ENCODE data around the gene CPNE5.

The CPNE5 gene

GRCh38 chr6:36807750-36808149 is 31.5 kb downstream of the CPNE5 start:
- Histone ChIP-seq H3K27ac (replicated peaks) (no peak overlapping the region), H3K4me3 (replicated peaks; ENCODE audit: insufficient read depth, low read length) (no peak overlapping the region), H3K27me3 (ENCODE audit: insufficient read depth, poor library complexity, severe bottlenecking) (peaks cover 8% of the 10 kb centered on the region)
- DNase-seq (ENCODE audit: low read depth in 1 of 2, low spot score in 1 of 2): no peak
- TF ChIP-seq SPI1 (IDR thresholded peaks at IDR 0.05; ENCODE audit: borderline replicate concordance, low read depth) (no peak), REST (IDR thresholded peaks at IDR 0.05; ENCODE audit: insufficient replicate concordance, low read depth) (no peak), GABPA (IDR thresholded peaks at IDR 0.05; ENCODE audit: low read depth) (no peak), POLR2AphosphoS5 (IDR thresholded peaks at IDR 0.05; ENCODE audit: low read depth) (no peak), CTCF (IDR thresholded peaks at IDR 0.05; ENCODE audit: insufficient read depth, low read length) (no peak)

GRCh38 chr6:36807143-36807542 is 32.1 kb downstream of the CPNE5 start:
- peaks cover 8% of the 10 kb centered on the region for H3K27me3 ChIP-seq (ENCODE audit: insufficient read depth, poor library complexity, severe bottlenecking)
- no peak overlapping the region for H3K4me3 ChIP-seq (replicated peaks; ENCODE audit: insufficient read depth, low read length)
- TF ChIP-seq GABPA (IDR thresholded peaks at IDR 0.05; ENCODE audit: low read depth) (no peak), POLR2AphosphoS5 (IDR thresholded peaks at IDR 0.05; ENCODE audit: low read depth) (no peak), REST (IDR thresholded peaks at IDR 0.05; ENCODE audit: insufficient replicate concordance, low read depth) (no peak), CTCF (IDR thresholded peaks at IDR 0.05; ENCODE audit: insufficient read depth, low read length) (no peak), SPI1 (IDR thresholded peaks at IDR 0.05; ENCODE audit: borderline replicate concordance, low read depth) (no peak)
- no peak for DNase-seq (ENCODE audit: low read depth in 1 of 2, low spot score in 1 of 2)
- H3K27ac ChIP-seq (replicated peaks): no peak overlapping the region

GRCh38 chr6:36805917-36806316 is 33.3 kb downstream of the CPNE5 start:
- no peak overlapping the region for H3K4me3 ChIP-seq (replicated peaks; ENCODE audit: insufficient read depth, low read length)
- DNase-seq (ENCODE audit: low read depth in 1 of 2, low spot score in 1 of 2): no peak
- no peak for TF ChIP-seq REST (IDR thresholded peaks at IDR 0.05; ENCODE audit: insufficient replicate concordance, low read depth)
- TF ChIP-seq GABPA (IDR thresholded peaks at IDR 0.05; ENCODE audit: low read depth): no peak
- TF ChIP-seq POLR2AphosphoS5 (IDR thresholded peaks at IDR 0.05; ENCODE audit: low read depth): no peak
- TF ChIP-seq CTCF (IDR thresholded peaks at IDR 0.05; ENCODE audit: insufficient read depth, low read length): no peak
- no peak for TF ChIP-seq SPI1 (IDR thresholded peaks at IDR 0.05; ENCODE audit: borderline replicate concordance, low read depth)

More at GRCh38 chr6:36805917-36806316, 33.3 kb downstream of the CPNE5 start:
- Histone ChIP-seq H3K27ac (replicated peaks) (no peak overlapping the region), H3K27me3 (ENCODE audit: insufficient read depth, poor library complexity, severe bottlenecking) (peaks cover 8% of the 10 kb centered on the region)
